GM18867 (cell line): Measurements from ENCODE around the gene FCHSD2.
"Not testable (repeated sequence)": the region's sequence is repeated elsewhere in the genome, so short reads cannot be mapped to it uniquely, and the experiment has no call there.

ENCODE experiments used
- ATAC-seq: cut with Tn5 transposase; IDR thresholded peaks from one replicate; pipeline ENCODE4 v1.9.1; 2021; ENCODE audit warnings: mild to moderate bottlenecking, moderate library complexity; ENCODE audit not compliant: unreplicated experiment

Gene FCHSD2

DNA sequence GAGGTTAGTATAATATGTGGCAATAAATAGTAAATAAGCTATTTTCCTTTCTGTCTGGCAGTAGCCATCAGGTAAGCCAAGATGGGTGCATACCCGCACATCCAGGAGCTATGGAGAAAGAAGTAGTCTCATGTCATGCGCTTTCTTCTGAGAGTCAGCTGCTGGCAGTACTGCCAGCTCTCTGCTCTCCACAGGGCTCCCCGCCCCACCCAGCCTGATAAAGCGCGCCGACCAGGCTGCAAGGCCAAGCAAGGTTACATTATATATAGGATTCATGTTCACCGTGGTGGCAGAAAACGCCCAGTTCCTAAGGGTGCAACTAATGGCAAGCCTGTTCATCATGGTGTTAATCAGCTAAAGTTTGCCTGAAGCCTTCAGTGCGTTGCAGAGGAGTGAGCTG, 201.7 kb downstream of the FCHSD2 start:
- no peak for ATAC-seq

DNA sequence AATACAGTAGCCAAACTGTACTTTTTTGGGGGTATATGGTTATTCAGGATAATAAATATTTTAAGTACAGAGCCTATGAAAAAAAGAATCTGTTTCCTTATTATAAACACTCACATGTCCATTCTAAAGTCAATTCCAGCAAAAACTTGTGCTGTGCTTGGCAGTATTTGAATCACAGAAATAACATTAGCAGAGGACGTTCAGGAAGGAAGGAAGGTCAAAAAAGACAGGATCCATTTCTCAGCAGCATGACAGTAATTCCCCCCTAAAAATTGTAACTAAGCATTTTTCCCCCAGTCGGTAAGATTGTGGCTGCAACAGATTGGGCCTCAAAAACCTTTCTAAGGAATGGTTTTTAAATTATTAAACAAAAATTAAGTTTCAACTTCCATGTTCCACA, 203.1 kb downstream of the FCHSD2 start:
- ATAC-seq: no peak

DNA sequence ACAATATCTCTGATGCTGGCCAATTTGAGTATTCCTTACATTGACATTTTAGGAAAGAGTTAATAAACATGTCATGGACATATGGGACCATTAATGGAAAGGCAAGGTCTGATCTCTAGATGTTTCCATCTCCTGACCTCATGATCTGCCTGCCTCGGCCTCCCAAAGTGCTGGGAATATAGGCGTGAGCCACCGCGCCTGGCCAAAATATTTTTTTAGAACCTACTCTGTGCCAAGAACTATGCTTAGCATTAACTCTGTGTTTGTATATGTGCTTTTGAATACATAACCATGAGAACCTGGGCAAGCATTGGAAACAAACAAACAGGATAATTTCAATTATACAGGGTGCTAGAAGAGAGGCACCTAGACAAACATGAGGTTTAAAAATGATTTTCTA, 204.7 kb downstream of the FCHSD2 start:
- ATAC-seq: no peak

DNA sequence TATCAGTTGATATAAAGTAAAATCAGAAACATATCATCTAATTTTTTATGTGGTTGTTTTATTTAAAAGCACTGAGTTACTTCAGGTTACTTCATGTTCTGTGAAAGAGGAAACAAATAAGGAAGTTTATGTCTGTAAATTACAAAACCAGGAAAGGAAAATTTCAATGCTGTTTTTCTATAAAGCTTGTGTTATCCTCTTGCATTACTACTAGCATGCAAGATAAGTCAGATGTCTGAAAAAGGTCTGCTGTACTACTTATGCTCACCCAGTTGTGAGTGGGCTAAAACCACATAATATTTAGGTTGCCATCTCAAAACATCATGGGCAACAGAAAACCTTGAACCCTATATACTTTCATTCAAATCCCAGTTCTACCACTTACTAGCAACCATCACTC, 206.4 kb downstream of the FCHSD2 start:
- ATAC-seq: no peak

DNA sequence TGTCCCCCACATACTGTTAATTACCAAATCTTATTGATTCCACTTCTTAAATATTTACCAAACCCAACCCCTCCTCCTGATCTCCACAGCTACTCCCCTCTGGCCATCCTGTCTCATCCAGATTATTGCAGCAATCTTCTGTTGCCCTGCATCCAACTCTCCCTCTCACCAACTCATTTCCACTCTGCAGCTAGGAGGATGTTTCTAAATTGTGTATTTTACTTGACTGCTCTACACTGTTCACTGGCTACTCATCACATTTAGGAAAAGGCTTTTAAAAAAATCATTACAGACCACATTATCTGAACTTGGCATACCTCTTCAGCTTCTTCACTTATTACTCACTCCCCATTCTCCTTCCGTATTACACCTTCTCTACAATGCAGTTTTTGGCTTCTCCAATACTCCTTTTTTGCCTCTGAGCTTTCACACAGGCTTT, 210.0 kb downstream of the FCHSD2 start:
- no peak for ATAC-seq

DNA sequence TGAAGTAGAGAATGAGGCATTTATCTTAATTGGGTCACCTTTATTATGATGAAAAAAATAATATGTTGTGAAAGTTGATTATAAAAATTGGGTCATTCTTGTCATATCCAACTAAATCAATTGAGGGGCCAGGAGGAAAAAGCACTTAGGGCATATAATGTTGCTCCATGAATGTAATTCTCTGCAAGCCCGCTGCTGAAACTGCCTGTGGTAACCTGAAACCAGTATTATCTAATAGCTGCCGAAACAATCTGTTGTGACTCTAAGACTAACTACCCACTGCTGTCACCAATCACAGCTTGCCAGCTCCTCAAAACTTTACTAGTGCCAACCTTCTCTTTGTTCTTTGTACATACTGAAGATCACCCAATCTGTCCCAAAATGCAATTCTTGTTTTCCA, 212.1 kb downstream of the FCHSD2 start:
- ATAC-seq: no peak

DNA sequence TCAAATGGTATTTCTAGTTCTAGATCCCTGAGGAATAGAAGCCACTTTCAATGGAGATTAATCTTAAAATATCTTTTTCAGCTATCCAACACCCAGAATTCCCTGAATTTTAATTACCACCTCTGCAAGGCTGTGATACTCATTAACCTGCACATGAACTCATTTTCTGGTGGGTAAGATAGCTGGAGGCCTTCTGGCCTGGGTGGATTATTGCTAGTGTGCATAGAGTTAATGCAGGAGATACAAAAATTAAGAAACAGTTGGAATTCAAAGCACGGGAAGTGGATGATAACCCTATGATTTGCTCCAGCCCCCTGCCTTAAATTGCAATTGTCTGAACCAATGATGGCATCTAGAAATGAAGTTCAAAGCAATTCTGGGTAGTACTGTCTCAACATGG, 212.9 kb downstream of the FCHSD2 start:
- no peak for ATAC-seq

DNA sequence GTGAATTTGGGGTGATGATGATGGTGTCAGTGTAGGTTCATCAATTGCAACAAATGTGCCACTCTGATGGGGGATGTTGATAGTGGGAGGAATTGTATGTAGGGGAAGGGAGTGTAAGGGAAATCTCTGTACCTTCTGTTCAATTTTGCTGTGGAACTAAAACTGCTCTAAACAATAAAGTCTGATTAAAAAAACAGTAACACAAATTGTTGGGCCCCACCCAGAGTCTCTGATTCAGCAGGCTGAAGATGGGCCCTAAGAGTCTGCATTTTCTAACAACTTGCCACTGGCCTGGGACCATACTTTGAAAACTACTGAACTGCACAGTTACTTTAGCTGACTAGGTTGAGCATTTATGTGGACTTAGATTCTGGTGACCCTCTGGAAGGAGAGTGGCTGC, 214.7 kb downstream of the FCHSD2 start:
- no peak for ATAC-seq

DNA sequence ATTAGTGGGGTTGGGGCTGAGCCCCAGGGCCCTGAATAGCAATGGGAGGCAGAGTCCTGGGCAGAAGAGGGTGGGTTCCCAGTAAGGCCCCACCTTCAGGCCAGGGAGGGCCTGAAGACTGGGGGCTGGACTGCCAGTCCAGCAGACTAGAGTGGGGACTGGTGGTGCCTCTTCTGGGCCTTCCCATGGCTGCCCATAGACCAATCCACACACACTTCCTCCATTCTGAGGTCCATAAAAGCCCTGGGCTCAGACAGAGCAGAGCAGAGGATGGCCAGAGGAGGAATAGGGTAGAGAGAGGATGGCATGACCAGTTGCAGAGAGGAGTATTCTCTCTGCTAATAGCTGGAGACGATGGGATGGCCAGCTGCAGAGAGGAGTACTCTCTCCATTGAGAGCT, 216.0 kb downstream of the FCHSD2 start:
- no peak for ATAC-seq

DNA sequence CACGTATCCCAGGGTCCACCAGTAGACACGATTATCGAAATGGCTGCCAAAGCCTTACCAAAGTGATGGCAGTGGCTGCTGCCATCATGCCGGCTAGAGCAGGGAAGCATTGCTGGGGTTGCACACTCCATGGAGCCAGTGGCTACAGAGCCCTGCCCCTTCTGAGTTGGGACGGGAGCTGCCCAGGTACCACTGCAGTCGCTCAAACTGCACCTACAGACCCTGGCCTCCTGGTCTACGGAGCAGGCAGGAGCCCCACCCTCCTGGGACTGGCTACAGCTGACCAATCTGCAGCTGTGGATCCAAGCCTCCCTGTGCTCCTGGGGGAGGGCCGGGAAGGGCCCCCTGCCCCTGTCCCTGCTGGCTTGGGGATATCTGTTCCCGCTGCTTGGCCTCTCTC, 216.5 kb downstream of the FCHSD2 start:
- no peak for ATAC-seq

DNA sequence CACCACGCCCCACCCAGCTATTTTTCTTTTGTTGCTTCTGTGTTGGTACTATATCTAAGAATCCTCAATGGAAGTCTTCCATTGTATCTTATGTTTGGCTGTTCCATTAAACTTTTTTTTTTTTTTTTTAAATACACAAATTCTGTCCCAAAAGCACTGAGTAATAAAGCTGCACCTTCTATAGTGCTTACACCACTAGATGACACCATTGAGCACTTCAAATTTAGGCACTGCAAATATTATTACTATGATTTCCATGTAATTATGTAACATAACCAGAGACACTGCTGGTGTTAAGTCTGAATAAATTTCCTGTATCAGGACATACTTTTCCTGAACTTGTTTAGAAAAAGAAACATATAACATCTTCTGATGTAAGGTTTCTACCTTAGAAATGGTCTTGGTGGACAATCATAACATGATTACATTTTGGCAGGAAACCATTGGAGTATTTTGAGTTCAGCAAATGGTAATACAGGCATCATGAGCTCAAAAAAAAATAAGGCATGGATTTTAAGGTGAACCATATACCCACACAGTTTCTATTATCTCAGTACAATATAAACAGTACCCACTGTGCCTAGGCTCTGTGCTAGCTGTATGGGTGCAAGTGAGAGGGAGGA, 217.4 kb downstream of the FCHSD2 start:
- no peak for ATAC-seq

DNA sequence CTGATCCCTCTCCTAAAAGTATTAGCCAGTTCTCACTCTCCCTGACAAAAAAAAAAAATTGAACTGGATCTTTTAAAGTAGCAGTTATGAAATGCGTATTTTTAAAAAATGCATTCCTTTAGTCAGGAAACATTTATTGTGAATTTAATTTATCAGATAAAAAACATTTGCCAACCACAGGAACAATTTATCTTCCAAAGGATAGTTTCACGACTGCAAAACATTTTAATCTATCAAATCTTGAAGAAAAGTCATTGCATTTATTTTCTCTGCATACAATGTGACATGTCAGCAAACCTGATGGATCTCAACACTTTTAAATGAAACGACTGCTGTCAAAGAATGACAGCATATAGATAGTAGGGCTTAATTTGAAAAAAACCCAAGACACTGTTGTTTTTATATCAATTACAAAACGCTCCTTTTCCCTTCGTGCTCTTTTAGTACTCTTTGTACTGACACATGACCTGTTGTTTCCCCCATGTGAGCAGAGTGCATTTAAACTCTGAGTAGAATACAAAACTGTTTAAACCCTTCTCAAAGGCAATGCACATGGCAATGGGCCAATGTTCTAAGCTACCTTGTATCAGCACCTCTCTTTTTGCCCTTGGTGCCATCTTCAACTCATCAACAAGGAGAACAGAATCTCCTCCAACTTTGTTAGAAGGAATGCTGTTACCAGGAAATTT, 220.9 kb downstream of the FCHSD2 start:
- no peak for ATAC-seq

DNA sequence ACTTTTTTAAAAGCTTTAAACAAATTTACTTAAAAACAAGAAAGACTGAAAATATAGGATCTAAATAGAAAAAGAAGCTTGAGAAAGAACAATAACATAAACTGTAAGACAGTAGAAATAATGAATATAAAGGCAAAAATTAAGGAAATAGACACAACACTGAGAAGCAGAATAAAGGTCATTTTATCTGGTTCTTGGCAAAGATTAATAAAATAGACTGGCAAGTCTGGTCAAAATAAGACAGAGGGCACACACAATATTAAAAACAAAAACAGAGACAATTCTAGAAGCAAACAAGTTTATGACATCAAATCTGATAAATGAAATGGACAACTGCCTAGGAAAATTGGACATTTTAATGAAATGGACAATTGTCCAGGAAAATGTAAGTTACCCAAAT, 222.1 kb downstream of the FCHSD2 start:
- no peak for ATAC-seq

DNA sequence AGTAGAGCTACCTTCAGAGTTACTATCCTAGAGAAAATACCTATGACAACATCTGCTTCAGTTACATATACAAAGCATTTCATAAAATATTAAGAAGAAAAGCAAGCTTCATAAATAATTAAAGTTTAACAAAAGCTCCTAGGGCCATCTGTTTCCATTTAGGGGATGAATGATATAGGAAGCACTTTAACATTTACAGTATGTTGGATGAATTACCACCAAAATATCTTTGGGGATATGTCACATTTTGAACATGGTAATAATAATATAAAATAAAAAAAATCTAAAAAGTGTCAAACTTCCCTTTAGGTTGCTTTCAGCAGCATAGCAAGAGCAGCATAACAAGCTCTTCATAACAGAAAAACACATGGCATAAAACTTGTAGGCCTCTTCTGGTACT, 223.3 kb downstream of the FCHSD2 start:
- ATAC-seq: no peak

DNA sequence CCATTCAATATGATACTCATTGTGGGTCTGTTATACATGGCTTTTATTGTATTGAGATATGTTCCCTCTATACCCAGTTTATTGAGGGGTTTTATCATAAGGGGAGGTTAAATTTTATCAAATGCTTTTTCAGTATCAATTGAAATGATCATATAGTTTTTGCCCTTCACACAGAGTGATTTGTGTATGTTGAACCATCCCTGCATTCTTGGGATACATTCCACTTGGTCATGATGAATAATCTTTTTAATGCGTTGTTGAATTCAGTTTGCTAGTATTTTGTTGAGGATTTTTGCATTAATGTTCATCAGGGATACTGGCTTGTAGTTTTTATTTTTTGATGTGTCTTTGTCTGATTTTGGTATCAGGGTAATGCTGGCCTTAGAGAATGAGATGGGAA, 229.9 kb downstream of the FCHSD2 start:
- no peak for ATAC-seq

DNA sequence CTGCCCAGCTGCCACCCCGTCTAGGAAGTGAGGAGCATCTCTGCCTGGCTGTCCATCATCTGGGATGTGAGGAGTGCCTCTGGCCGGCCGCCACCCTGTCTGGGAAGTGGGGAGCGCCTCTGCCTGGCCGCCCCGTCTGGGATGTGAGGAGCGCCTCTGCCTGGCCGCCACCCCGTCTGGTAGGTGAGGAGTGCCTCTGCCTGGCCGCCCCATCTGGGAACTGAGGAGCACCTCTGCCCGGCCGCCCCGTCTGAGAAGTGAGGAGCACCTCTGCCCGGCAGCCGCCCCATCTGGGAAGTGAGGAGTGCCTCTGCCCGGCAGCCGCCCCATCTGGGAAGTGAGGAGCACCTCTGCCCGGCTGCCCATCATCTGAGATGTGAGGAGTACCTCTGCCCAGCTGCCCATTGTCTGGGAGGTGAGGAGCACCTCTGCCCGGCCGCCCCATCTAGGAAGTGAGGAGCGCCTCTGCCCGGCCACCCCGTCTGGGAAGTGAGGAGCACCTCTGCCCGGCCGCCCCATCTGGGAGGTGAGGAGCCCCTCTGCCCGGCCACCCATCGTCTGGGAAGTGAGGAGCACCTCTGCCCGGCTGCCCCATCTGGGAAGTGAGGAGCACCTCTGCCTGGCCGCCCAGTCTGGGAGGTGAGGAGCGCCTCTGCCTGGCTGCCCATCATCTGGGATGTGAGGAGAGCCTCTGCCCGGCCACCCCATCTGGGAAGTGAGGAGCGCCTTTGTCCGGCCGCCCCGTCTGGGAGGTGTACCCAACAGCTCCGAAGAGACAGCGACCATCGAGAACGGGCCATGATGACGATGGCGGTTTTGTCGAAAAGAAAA, 232.3 kb downstream of the FCHSD2 start:
- not testable (repeated sequence) for ATAC-seq

DNA sequence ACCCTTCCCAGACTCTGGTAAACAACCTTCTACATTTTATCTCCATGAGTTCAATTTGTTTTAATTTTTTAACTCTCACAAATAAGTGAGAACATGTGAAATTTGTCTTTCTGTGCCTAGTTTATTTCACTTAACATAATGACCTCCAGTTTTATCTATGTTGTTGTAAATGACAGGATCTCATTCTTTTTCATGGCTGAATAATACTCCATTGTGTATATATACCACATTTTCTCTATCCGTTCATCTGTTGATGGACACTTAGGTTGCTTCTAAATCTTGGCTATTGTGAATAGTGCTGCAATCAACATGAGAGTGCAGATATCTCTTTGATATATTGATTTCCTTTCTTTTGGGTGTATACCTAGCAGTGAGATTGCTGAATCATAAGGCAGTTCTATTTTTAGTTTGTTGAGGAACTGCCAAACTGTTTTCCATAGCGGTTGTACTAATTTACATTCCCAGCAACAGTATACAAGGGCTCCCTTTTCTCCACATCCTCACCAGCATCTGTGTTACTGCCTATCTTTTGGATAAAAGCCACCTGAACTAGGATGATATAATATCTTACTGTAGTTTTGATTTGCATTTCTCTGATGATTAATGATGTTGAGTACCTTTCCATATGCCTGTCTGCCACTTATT, 234.0 kb downstream of the FCHSD2 start:
- ATAC-seq: no peak

DNA sequence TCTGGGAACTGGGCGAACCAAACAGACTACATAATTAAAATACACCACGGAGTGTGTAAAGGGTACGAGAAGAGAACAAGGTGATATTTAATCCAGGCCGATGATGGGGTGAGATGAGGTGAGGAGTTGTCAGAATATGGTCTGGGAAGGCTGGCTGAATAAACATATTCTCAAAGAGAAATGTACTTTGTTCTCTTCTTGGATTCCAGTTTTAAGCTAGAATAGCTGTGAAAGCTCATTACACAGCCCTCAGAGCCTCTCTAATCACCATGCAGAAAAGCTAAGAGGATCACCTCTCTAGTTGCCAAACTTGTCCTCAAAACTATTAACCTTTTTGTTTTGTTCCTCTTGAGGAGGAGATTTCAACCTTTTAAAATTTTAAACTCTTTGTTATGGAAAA, 238.1 kb downstream of the FCHSD2 start:
- ATAC-seq: no peak

DNA sequence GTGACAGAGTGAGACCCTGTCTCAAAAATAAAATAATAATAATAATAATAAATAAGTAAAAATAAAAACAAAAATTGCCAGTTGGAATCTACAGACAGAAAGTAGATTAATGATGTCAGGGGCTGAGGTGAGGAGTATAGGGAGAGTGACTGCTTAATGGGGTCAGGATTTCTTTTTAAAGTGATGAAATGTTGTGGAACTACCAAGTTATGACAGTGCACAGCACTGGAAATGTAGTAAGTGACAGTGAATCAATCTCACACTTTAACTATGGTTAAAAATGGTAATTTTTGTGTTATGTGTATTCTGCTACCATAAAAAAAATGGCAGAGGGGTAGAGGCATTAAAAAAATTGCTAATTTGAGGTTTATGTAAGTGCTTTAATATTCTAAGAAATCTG, 240.7 kb downstream of the FCHSD2 start:
- ATAC-seq: no peak

DNA sequence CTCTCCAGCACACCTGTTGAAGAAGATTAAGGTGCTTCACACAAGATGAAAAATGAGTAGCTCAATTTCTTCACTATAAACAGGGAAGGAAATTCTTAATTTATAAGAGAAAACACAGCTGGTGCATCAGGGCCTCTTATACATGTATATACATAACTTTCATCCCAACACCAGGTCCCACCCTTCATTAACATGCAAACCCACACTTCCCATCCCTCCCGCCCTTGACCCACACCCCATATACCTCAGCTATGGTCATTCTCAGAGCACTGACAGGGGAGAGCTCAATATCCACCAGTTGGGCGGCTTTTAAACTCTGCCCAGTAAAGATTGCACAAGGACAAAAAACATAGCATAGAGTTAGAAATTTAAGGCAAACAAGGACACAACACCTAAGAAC, 242.1 kb downstream of the FCHSD2 start:
- no peak for ATAC-seq

DNA sequence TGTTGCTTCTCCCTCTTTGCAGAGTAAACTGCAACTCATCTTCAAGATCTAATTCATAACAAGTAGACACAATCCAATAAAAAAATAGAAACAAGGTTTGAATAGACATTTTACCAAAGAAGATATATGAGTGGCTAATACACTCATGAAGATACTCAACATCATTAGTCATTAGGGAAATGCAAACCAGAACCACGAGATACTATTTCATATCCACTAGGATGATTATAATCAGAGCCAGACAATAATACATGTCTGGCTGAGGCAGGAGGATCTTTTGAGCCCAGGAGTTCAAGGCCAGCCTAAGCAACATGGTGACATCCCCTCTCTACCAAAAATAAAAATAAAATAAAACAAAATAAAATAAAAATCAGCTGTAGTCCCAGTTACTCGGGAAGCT, 242.9 kb downstream of the FCHSD2 start:
- ATAC-seq: no peak

DNA sequence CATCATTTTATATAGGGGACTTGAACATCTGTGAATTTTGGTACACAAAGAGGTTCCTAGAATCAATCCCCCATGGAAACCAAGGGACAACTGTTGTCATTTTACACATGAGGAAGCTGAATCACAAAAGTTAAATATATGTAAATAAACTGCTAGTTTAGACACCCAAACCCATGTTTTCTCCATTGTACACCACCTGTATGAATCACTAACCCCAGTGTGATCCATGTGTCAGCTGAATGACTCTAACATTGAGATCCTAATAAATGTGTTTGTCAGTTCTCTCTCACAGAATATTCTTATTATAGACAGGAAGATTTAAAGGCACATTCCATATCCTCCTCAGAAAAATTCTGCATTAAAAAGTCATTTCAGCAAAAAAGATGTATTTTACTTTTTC, 244.6 kb downstream of the FCHSD2 start:
- ATAC-seq: no peak
